UCSD-AML1 (cell line): ENCODE results near the gene UGGT1.
"Not testable (repeated sequence)": the region's sequence is repeated elsewhere in the genome, so short reads cannot be mapped to it uniquely, and the experiment has no call there.

Experiments used
- DNase-seq: peaks from one replicate; lab custom pipeline; 2025; ENCODE audit not compliant: unreplicated experiment; lab: John Stamatoyannopoulos, UW

The UGGT1 gene

DNA sequence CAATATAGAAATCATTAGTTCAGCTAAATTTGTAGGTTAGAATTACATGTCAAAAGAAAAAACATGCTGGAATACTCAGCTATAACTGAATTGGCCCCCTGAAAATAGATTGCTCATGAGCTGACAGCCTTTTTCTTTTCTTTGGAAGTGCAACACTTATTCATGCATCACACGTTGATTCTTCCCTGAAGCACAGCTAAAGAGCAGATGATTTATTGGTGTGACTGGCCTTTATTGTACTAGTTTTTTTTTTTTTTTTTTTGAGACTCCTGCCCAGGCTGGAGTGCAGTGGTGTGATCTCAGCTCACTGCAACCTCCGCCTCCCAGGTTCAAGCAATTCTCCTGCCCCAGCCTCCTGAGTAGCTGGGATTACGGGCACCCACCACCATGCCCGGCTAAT, 83.1 kb downstream of the UGGT1 start:
- DNase-seq = not testable (repeated sequence)

DNA sequence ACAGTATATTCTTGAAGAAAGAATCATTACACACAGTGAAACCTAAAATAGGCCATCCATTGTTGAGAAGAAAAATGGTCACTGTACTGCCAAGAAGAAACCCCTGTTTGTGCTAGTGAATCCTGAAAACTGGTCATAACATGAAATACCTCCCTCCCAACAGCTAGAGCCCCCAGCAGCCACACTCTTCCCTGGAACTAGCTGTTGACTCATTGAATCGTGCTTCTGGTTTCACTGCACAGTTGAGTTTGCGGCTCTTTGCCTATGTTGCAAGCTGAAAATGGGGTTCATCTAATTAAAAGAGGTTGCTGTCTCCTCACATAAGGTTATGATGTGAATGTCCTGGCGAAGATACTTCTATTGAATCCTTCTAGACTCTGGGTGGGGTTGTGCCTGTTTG, 86.3 kb downstream of the UGGT1 start:
- no peak for DNase-seq

DNA sequence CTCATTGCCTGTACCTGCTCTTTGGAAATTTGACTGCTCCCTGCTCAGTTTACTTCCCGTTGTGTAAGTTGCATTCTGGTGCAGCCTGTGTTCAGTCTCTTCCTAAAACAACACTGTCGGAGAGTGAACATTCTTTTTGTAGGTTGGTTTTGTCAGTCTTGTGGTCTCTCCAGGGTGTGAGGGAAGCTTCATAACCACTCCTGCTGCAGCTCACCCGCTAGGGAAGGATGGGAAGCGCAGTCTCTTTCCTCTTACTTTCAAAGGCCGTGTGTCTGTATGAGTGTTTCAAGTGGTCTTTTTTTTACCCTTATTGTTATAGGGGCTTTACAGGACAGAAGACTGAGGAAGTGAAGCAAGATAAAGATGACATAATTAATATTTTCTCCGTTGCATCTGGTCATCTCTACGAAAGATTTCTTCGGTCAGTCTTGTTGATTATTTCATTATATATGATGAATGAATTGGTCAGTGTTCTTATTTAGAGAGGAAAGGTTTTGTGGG, 87.2 kb downstream of the UGGT1 start:
- no peak for DNase-seq

DNA sequence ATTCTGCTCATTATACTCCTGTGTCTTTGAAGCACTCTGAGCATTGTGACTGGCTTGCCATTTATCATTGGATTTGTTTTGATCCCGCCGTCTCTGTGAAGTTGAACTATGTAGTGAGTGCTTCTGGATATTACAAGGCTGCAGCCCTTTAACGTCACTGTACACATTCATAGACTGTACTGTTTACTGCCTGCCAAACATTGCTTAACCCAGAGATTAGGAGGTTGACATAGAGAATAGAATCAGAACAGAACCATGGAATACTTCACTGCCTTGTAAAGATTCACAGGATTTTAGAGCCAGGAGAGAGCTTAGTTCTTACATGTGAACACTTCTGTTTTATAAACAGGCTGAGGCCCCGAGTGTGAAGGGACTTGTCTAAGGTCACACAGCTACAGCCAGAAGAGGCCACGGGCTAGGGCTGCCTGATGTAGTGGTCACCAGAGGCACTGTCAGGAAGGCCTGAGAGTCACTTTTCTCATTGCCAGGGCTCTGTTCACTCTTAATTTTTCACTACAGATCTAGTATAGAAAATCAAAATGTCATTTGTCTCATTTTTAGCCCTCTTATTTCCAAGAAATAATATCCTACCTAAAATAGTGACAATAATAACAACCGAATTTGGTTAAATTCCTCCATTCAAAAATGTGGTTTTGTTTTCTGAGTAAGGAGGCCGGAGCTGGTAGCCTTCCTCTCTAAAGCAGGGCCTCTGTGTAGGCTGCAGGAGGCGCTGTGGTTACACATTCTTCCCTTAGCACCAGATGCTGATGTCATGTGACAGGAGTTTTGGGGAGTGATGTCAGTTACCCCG, 87.9 kb downstream of the UGGT1 start:
- peak; percentile 44 for DNase-seq

DNA sequence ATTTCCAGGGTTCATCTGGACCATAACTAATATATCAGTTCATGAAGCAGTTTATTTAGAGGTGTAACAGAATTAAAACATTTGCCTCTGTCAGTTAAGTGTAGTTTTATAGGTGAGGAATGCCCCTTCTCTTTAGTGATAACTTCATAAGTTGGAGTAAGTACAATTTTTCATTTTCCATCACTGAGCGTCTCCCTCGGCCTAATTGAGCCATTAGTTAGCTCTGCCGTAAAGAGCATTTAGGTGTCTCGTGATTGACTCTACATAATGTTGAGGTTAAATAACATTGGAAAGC, 88.4 kb downstream of the UGGT1 start:
- no peak for DNase-seq

DNA sequence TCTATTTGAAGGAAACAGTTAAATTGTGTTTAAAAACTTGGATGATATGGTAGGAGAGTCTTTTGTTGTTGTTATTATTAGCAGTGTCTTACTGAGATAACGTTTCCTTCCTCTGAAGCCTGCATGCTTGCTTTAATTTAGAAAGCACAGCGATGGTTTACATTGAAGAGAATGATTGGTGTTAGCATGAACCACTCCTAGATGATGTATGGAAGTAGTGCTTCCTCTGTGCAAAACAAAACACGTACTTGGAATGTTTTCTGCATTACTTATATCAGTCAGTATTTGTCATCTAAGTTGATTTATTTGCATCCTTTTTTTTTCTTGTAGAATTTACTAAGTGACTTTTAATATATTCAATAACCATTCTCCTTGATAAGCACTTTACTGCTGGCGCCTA, 89.0 kb downstream of the UGGT1 start:
- no peak for DNase-seq

DNA sequence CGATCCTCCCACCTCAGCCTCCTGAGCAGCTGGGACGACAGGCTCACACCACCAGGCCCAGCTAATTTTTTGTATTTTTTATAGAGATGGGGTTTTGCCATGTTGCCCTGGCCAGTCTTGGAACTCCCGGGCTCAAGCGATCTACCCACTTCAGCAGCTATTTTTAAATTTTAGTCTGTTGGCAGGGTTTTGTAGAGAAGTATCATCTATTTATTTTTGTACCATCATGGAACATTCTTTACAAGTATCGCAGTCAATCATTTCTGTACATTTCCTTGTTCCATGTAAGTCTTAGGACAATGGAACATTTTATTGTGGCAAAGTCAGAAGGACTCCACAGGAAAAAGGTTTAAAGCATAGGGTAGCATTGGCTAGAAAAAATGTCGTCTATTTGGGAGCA, 94.6 kb downstream of the UGGT1 start:
- no peak for DNase-seq

DNA sequence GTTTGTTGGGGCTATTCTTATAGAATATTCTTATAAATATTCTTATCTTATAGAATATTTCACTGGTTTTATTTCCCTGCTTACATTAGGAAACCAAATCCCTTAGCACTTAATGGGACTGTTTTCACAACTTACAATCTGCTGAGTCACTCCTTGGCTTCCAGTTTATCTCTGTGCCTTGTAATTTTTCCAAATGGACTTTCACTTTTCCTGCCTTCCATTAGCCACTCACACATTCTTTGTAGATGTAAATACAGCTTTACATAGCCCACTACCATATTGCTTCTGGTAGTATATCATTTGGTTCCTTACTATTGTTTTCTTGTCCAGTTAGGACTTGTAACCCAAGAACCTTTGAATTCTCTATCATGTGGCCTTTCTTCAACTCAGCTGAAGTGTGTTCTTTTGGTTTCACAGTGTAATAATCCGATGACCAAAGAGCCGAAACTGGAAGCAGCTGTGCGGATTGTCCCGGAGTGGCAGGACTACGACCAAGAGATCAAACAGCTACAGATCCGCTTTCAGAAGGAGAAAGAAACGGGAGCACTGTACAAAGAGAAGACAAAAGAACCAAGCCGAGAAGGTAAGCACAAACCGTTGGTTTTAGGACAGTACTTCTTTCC, 96.1 kb downstream of the UGGT1 start:
- DNase-seq = no peak

DNA sequence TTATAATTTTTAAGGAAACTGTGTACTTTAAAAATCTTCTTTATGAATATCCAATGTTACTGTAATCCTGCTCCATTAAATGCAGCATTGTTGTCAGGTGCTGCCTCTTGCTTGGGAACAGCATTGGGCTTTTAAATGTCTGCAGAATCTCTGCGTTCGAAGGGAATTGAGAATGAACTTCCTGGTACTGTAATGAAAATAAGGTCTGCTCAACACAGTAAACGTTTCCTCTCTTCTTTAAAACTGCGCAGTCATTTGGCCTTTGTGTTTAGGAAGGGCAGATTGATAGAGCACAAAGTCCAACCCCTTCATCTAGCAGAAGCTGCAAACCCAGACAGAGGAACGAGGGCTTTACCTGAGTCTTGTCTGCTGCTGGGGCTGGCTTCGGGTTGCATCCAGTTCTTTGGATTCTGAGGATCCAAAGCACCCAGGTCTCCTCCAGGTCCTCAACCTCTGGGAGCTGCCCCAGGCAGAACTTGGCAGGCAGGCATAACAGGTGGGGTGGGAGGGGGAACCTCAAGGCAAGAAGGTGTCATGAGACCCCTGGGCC, 104.5 kb downstream of the UGGT1 start:
- DNase-seq = no peak

DNA sequence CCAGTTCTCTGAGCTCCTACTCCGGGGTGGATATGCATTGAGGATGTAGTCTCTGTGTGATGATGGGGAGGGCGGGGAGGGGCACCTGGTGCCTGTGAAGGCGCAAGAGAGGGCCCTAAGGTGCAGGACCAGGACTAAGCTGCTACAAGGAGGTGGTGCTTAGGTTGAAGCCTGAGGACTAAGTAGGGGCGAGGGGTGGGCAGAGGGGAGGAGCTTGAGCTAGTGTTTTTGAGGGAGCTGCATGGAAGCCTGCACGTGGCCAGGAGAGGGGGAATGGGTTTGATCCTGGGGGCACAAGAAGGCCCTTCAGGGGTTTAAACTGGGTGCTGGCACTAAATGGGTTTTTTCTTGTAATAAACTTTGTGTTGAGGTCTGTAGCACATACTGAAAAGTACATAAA, 105.0 kb downstream of the UGGT1 start:
- no peak for DNase-seq

DNA sequence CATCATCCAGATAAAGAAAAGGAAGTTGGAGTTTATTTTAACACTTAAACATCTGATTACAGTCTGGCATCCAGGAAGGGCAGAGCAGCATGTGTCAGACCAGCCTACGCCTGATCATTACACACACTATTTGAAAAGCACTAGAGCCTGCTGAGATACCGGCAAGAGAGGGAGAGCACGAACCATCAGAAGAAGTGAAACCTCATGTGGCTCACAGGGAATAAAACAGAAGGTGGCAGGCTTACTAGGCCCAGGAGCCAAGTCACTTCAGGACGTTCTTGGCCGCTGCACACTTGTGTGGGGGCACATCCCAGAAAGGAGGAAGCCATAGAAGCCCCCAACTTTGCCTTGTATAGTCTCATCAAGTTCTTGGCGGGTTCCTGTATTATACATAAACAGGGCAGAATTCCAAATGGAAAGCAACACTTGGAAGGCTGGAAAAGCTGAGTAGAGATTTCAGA, 105.5 kb downstream of the UGGT1 start:
- DNase-seq = no peak

DNA sequence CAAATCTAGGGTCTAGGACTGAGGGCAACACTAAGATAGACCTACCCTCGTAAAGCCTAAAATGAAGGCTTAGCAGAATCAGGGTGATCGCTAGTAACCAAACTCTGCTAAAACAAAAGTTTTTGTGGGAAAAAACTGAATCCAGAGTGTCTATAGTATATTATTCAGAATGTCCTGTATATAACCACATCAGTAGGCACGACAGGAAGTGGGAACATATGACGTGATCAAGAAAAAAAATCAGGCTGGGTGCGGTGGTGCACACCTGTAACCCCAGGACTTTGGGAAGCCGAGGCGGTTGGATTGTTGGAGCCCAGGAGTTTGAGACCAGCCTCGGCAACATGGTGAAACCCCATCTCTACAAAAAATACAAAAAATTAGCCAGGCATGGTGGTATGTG, 106.1 kb downstream of the UGGT1 start:
- no peak for DNase-seq

DNA sequence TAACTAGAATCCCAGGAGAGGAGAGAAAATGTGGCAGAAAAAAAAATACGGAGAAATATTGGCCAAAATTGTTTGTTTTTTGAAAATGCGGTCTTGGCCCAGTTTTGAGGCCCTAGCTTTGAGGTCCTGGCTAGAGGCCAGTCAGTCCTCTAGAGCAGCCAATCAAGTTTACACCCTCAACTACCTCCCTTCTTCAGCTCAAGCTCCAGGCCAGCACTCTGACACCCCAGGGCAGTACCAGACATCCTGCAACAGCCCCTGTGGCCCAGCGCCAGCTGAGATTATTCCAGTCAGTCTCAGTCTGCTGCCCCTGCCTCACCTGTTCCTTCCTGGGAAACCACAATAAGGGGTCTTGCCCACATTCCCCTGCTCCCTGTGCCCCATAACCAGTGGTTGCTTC, 107.7 kb downstream of the UGGT1 start:
- no peak for DNase-seq

DNA sequence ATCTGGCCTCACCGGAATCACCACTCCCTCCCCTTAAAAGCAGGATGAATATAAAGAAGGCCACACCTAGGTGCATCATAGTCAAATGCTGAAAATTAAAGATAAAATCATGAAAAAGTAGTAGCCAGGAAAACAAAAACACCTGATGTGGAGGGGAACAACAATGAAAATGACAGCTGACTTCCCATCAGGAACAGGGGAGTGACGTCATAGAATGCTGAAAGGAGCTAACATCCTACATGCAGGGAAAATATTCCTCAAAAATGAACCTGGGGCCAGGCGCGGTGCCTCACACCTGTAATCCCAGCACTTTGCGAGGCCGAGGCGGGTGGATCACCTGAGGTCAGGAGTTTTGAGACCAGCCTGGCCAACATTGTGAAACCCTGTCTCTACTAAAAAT, 108.1 kb downstream of the UGGT1 start:
- DNase-seq = no peak

DNA sequence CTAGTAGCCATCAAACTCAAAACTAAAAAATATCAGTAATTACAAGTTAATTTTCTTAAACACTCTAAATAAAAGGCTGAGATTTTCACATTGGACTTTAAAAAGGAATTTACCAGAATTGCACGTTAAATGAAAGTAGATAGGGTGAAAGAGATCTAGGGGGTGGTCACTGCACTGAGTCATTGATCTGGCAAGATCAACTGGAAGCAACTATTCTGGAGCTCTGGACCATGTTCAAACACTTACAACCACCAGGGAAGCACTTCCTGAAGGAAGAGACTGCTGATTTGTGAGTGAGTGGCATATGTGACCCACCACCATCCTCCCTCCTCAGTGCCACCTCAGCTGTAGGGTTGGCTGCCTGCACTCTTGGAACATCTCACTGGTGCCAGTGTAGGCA, 111.8 kb downstream of the UGGT1 start:
- DNase-seq = no peak

DNA sequence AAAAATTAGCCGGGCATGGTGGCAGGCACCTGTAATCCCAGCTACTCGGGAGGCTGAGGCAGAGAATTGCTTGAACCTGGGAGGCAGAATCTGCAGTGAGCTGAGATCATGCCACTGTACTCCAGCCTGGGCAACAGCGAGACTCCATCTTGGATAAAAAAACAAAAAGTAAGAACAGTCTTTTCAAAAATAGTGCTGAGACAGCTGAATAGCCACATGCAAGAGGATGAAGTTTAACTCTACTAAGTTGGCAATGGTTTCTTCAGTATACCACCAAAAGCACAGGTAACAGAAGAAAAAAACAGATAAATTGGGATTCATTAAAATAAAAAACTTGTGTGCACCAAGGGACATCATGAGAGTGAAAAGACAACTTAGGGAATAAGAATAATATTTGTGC, 115.2 kb downstream of the UGGT1 start:
- no peak for DNase-seq

DNA sequence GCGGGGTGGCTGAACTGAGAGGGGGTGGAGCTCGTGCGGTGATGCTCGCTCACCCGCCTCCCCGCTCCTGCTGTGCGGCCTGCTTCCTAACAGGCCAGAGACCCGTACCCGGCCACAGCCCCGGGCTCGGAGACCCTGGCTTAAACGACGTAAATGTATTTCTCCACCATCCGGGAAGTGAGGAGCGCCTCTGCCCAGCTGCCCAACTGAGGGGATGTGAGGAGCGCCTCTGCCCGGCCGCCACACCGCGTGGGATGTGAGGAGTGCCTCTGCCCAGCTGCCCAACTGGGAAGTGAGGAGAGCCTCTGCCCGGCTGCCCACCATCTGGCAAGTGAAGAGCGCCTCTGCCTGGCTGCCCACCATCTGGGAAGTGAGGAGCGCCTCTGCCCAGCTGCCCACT, 117.0 kb downstream of the UGGT1 start:
- no peak for DNase-seq

DNA sequence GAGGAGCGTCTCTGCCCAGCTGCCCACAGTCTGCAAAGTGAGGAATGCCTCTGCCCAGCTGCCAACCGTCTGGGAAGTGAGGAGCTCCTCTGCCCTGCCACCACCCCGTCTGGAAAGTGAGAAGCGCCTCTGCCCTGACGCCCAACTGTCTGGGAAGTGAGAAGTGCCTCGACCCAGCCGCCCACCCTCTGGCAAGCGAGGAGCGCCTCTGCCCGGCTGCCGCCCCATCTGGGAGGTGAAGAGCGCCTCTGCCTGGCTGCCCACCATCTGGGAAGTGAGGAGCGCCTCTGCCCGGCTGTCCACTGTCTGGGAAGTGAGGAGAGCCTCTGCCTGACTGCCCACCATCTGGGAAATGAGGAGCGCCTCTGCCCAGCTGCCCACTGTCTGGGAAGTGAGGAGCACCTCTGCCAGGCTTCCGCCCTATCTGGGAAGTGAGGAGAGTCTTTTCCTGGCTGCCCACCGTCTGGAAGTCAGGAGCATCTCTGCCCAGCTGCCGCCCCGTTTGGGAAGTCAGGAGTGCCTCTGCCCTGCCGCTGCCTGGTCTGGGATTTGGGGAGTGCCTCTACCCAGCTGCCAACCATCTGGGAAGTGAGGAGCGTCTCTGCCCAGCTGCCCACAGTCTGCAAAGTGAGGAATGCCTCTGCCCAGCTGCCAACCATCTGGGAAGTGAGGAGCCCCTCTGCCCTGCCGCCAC, 117.8 kb downstream of the UGGT1 start:
- not testable (repeated sequence) for DNase-seq

DNA sequence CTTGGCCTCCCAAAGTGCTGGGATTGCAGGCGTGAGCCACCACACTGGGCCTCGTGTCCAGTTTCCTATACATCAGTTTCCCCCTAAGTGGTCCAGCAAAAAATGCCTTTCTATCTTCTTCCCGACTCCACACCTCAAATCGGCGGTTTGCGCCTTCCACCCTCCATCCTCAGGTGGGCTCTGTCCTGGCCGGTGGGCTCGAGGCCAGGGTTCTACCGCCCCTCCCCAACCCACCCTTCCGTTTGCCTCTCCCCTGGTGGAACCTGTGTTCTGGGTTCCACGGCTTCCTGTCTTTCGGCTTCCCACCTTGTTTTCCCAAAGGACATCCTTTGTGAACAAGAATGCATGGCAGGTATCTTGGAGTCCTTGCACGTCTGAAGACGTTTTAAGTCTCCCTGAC, 123.3 kb downstream of the UGGT1 start:
- DNase-seq = no peak

DNA sequence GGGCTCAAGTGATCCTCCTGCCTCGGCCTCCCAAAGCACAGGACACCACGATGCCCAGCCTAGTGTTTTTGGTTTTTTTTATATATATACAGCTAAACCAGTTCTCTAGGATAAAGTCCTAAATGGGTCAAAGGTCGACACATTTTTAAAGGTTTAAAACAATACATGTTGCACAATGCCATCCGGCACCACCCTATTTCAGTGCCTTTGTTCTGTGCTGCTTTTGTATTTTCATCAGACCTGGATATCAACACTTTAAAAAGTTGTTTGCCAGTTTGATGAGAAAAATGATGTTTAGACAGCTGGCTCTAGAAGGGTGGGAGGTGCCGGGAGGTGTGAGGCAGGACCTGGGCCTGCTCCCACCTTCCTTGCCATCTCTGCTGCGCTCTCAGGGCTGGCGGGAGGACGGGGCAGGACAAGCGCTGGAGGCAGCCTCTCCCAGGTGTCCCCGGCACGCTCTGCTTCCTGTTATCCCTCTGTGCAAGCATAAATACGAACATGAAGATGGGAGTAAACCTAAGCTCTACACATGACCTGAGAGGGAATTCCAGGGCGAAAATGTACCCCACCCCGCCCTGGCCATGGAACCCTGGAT, 124.0 kb downstream of the UGGT1 start:
- no peak for DNase-seq

DNA sequence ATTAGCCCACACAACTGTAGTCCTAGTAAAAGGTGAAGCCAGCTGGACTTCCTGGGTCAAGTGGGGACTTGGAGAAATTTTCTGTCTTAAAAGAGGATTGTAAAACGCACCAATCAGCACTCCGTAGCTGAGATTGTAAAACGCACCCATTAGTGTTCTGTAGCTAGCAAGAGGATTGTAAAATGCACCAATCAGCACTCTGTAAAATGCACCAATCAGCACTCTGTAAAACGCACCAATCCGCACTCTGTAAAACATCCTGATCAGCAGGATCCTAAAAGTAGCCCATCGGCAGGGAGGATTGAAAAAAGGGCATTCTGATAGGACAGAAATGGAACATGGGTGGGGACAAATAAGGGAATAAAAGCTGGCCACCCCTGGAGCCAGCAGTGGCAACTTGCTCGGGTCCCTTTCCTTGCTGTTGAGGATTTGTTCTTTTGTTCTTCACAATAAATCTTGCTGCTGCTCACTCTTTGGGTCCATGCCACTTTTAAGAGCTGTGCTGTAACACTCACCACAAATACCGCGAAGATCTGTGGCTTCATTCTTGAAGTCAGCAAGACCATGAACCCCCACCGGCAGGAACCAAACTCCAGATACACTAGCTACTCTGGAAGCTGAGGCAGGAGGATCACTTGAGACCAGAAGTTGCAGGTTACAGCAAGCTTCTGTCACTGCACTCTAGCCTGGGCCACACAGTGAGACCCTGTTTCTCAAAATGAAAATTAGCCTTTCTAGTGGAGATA, 125.1 kb downstream of the UGGT1 start:
- no peak for DNase-seq
